GM18499 (cell line): Measurements from ENCODE around the gene PKP2.
"Not testable (repeated sequence)": the region's sequence is repeated elsewhere in the genome, so short reads cannot be mapped to it uniquely, and the experiment has no call there.

Source experiments
- ATAC-seq: cut with Tn5 transposase; IDR thresholded peaks from one replicate; pipeline ENCODE4 v1.9.1; 2021; ENCODE audit warnings: moderate number of reproducible peaks; ENCODE audit not compliant: insufficient read depth, unreplicated experiment

The PKP2 gene

GRCh38 chr12:32897687-32898573 lies 1.4 kb upstream of the PKP2 start:
- ATAC-seq = no peak

GRCh38 chr12:32897281-32897610 lies 669 bp upstream of the PKP2 start:
- ATAC-seq = no peak

GRCh38 chr12:32895688-32896431 lies 717 bp downstream of the PKP2 start:
- ATAC-seq = no peak

- ATAC-seq = no peak
Measured at GRCh38 chr12:32894566-32894965, 2.0 kb downstream of the PKP2 start.

- ATAC-seq = no peak
Measured at GRCh38 chr12:32893458-32893857, 3.1 kb downstream of the PKP2 start.

GRCh38 chr12:32893043-32893442 lies 3.5 kb downstream of the PKP2 start:
- ATAC-seq = no peak

- ATAC-seq = not testable (repeated sequence)
Measured at GRCh38 chr12:32892369-32892768, 4.2 kb downstream of the PKP2 start.

- no peak for ATAC-seq
Measured at GRCh38 chr12:32891956-32892355, 4.6 kb downstream of the PKP2 start.

GRCh38 chr12:32891526-32891925 lies 5.1 kb downstream of the PKP2 start:
- no peak for ATAC-seq

- ATAC-seq = no peak
Measured at GRCh38 chr12:32889011-32889760, 7.4 kb downstream of the PKP2 start.

- no peak for ATAC-seq
Measured at GRCh38 chr12:32887058-32887457, 9.5 kb downstream of the PKP2 start.

GRCh38 chr12:32885831-32886230 lies 10.7 kb downstream of the PKP2 start:
- no peak for ATAC-seq

- ATAC-seq = no peak
Measured at GRCh38 chr12:32884962-32885361, 11.6 kb downstream of the PKP2 start.

- no peak for ATAC-seq
Measured at GRCh38 chr12:32881702-32882101, 14.9 kb downstream of the PKP2 start.

GRCh38 chr12:32881107-32881506 lies 15.5 kb downstream of the PKP2 start:
- ATAC-seq = no peak

GRCh38 chr12:32879066-32879465 lies 17.5 kb downstream of the PKP2 start:
- ATAC-seq = not testable (repeated sequence)

GRCh38 chr12:32877601-32878459 lies 18.7 kb downstream of the PKP2 start:
- no peak for ATAC-seq

GRCh38 chr12:32876004-32876403 lies 20.6 kb downstream of the PKP2 start:
- ATAC-seq = no peak

GRCh38 chr12:32874975-32875374 lies 21.6 kb downstream of the PKP2 start:
- no peak for ATAC-seq

GRCh38 chr12:32874078-32874477 lies 22.5 kb downstream of the PKP2 start:
- no peak for ATAC-seq
